Stimulated activated naive CD4-positive, alpha-beta T cell (primary cell): ENCODE data around the gene PDCL2.

Experiments used
- DNase-seq, 6 experiments: peaks; one replicate each; lab custom pipeline; 2025; lab: John Stamatoyannopoulos, UW

The PDCL2 gene

DNA sequence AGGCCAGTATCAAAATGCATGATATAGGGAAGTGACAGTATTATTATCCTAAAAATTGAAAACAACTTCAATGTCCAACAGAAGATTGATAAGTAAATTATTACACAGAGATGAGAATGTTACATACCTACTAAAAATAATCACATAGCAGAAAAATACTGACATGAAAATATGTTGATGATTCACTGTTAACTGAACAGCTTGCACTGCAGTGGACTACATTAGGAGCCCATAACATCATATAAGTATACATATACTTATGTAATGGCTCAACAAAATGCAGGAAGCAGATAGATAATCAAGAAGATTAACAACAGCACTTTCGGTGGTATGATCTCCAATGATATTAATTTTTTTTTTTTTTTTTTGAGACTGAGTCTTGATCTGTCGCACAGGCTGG, 52.4 kb downstream of the PDCL2 start:
- no peak for DNase-seq

GRCh38 chr4:55538531-55538930, 53.5 kb downstream of the PDCL2 start:
- DNase-seq = peak in 2 of 6 experiments; percentile 28 to 29

DNA sequence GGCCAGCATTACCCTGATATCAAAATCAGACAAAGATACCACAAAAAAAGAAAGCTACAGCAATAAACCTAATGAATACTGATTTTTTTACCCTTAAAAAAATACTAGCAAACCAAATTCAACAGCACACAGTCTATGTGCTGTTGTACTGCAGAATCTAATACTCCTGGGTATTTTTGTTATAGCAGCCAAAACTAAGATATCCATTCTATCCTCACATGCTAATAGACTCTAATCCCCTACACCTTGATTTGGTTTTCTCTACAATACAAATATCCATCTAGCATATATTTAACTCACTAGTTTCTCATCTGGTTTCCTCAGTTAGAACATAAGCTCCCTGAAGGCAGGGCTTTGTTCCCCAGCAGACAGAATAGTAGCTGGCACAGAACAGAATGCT, 57.7 kb downstream of the PDCL2 start:
- DNase-seq = no peak

- no peak for DNase-seq
Observed at GRCh38 chr4:55530691-55531090, 61.4 kb downstream of the PDCL2 start.

- no peak for DNase-seq
Observed at GRCh38 chr4:55530167-55530566, 61.9 kb downstream of the PDCL2 start.

DNA sequence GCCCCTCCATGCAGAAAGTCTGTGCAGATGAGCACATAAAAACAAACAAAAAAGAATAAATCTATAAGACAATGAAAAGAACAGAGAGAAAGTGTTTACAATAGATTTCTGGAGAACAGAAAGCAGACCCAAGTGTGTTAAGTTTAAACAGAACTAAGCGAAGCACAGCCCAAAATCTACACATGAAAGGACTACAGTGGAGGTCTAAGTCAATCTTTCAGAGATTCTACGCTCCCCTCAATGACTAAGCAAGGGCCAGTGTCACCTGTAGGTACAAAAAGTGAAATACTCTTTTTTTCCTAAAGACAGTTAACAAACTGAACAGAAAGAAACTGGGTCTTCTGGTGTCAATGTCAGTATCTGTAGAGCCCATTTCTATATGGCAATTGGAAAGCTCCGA, 63.6 kb downstream of the PDCL2 start:
- DNase-seq = no peak

GRCh38 chr4:55524844-55525571, 67.0 kb downstream of the PDCL2 start:
- no peak for DNase-seq

DNA sequence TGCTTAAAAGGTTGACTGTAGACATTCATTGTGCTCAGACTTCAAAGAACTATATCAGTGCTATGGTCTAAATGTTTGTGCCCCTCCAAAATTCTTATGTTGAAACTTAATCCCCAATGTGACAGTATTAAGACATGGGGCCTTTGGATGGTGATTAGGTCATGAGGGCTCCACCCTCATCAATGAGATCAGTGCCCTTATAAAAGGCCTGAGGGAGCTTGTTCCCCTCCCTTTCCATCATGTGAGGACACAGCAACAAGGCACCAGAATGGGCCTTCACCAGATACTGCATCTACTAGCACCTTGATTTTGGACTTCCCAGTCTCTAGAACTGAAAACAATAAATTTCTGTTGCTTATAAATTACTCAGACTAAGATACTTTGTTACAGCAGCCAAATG, 73.6 kb downstream of the PDCL2 start:
- no peak for DNase-seq

- DNase-seq = no peak
Observed at GRCh38 chr4:55517526-55518229, 74.4 kb downstream of the PDCL2 start.

DNA sequence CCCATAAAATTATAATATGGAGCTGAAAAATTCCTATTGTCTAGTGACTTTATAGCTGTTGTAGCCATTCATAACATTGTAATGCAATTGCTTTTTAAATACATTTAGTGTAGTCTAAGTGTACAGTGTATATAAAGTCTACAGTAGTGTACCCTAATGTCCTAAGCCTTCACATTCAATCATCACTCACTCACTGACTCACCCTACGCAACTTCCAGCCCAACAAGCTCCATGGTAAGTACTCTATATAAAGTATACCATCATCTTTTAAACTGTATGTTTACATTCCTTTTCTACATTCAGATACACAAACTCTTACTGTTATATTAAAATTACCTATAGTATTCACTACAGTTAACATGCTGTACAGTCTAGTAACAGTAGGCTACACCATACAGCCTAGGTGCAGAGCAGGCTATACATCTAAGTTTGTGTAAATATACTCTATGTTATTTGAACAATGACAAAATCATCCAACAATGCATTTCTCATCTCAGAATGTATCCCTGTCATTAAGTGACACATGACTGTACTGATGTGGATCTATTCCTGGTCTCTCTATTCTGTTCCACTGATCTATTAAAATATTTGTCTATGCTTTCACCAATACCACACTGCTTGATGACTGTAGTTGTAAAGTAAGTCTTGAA, 79.0 kb downstream of the PDCL2 start:
- DNase-seq = no peak

GRCh38 chr4:55512077-55512476, 80.0 kb downstream of the PDCL2 start:
- DNase-seq = no peak

DNA sequence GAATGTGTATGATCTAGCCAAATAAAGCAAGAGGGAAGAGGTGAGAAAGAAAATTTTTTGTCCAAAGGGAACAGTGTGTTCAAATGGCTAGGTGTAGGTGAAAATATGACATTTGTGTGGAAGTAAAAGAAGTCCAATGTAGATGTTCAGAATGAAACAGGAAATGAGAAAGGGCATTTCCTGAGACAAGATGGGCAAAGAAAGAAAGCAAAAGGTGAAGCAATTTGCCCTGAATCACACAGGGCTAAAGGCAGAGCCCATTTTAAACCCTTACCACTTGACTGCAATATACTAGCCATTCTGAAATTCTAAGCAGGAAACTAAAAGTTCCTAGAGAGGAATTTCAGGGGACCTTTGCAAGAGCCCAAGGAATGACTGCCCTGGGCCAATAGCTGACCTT, 81.4 kb downstream of the PDCL2 start:
- no peak for DNase-seq

GRCh38 chr4:55509266-55509665, 82.8 kb downstream of the PDCL2 start:
- no peak for DNase-seq

DNA sequence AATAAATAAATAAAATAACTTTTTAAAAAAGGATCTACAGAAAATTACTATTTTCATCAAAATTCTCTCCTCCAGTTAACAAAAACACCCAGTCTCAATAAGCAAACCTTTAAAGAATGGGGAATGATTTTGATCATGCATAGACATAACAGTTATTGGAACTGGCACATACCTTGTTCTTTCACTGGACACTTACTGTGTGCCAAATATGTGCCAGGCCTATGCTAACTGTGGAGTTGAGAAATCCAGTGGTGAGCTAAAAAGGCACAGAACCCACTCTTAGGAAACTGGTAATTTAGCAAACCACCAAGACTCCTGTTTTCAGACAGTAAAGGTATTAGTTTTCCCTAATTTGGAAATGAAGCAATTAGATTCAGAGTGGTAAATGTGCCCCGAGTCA, 84.4 kb downstream of the PDCL2 start:
- no peak for DNase-seq
